GM13977 (cell line): ENCODE results near the gene SERPINB8.

ENCODE experiments used
- DNase-seq: peaks from one replicate; pipeline ENCODE4 v3.0.0; 2012; ENCODE audit warnings: low spot score
- in situ Hi-C: fragments of 300-500 bp; cut with MboI; formaldehyde crosslinking; loops from one replicate; pipeline ENCODE4 v1.12.0; 2022; ENCODE audit warnings: low sequenced_read_pairs, low pct_unique_long_range_greater_than_20kb, mixed read lengths, inconsistent platforms; ENCODE audit not compliant: unreplicated experiment
- TF ChIP-seq, protein P1 (sequence below): IDR thresholded peaks from 2 replicates; pipeline ENCODE4 v1.5.1; 2012; ENCODE audit warnings: mild to moderate bottlenecking, control low read depth; ENCODE audit not compliant: insufficient read depth; ENCODE audit errors: extremely low read depth, missing control alignments

SERPINB8 gene

DNA sequence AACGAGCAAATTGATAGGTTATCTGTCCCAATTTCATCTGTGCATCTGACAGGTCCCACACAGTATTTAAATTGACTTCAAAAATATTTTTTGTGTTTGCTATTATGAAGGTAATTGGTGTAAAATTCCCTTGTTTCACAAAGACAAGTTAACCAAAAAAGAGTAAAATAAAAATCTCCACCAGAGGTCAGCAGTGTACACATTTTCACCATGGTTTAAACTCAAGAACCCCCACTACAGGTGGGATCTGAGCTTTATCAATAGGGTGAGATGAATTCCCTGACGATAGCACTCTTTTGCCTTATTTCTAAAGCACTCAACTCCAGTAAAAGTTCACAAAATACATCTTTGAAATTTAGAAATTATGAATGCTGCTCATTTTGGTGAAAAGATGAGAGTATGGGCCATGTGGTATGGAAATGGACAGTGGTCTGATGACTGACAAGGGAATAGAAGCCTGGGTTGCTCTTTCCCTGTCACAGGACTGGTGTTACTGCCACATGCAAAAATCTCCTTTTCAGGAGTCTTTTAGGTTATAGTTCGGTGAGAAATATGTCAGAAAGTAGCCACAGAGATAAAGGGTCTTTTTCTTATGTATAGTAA is 68.0 kb downstream of the SERPINB8 start:
- TF ChIP-seq, protein P1, sequence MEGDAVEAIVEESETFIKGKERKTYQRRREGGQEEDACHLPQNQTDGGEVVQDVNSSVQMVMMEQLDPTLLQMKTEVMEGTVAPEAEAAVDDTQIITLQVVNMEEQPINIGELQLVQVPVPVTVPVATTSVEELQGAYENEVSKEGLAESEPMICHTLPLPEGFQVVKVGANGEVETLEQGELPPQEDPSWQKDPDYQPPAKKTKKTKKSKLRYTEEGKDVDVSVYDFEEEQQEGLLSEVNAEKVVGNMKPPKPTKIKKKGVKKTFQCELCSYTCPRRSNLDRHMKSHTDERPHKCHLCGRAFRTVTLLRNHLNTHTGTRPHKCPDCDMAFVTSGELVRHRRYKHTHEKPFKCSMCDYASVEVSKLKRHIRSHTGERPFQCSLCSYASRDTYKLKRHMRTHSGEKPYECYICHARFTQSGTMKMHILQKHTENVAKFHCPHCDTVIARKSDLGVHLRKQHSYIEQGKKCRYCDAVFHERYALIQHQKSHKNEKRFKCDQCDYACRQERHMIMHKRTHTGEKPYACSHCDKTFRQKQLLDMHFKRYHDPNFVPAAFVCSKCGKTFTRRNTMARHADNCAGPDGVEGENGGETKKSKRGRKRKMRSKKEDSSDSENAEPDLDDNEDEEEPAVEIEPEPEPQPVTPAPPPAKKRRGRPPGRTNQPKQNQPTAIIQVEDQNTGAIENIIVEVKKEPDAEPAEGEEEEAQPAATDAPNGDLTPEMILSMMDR = peak; percentile 56
- peak; percentile 60 for DNase-seq
- in situ Hi-C loops = loop anchor here (25.0 kb wide), 1 partner anchor 349 kb away; no protein-coding TSS in a partner anchor
